Liver (tissue), 9 donors: ENCODE measurements around the gene ZAP70. TPM values are rescaled to one million over a fixed set of nuclear protein-coding genes. Genes with fewer than 3 reads are reported as not detected.

Experiments
- DNase-seq: peaks from one replicate; pipeline ENCODE4 v3.0.0-alpha.2; 2017; ENCODE audit warnings: low spot score
- H3K27ac ChIP-seq, 2 donors: one replicate each; pipeline ENCODE4 v1.7.0; 2013; ENCODE audit warnings: inconsistent platforms in 2 of 2, low read length in 2 of 2, control low read depth in 1 of 2, low read depth in 1 of 2, mild to moderate bottlenecking in 1 of 2
- H3K27me3 ChIP-seq, 4 donors: one replicate each; pipeline versions ENCODE4 v1.6.1 to v1.7.0; 2013; ENCODE audit warnings: low read length in 3 of 4, inconsistent platforms in 1 of 4, mild to moderate bottlenecking in 1 of 4, moderate library complexity in 1 of 4; ENCODE audit not compliant: control insufficient read depth in 4 of 4, insufficient read depth in 4 of 4
- H3K36me3 ChIP-seq, 4 donors: one replicate each; pipeline versions ENCODE4 v1.6.1 to v1.7.0; 2013; ENCODE audit warnings: low read length in 3 of 4, mild to moderate bottlenecking in 3 of 4, low read depth in 1 of 4, moderate library complexity in 1 of 4; ENCODE audit not compliant: control insufficient read depth in 4 of 4, insufficient read depth in 3 of 4
- H3K4me1 ChIP-seq, 4 donors: one replicate each; pipeline versions ENCODE4 v1.6.1 to v1.7.0; 2013; ENCODE audit warnings: low read length in 3 of 4, mild to moderate bottlenecking in 3 of 4, moderate library complexity in 1 of 4; ENCODE audit not compliant: control insufficient read depth in 4 of 4, insufficient read depth in 4 of 4
- H3K4me3 ChIP-seq, 3 donors: one replicate each; pipeline versions ENCODE4 v1.6.1 to v1.7.0; 2013; ENCODE audit warnings: low read length in 3 of 3, control low read depth in 1 of 3, low read depth in 1 of 3, mild to moderate bottlenecking in 1 of 3
- H3K9ac ChIP-seq, 2 donors: one replicate each; pipeline ENCODE4 v1.7.0; 2013; ENCODE audit warnings: low read length in 2 of 2, mild to moderate bottlenecking in 2 of 2, moderate library complexity in 2 of 2, control low read depth in 1 of 2, low read depth in 1 of 2
- H3K9me3 ChIP-seq, 4 donors: one replicate each; pipeline versions ENCODE4 v1.6.1 to v1.7.0; 2013; ENCODE audit warnings: low read length in 3 of 4; ENCODE audit not compliant: control insufficient read depth in 4 of 4
- ATF3 ChIP-seq: IDR thresholded peaks from 2 replicates; pipeline ENCODE4 v1.6.1; 2016; ENCODE audit warnings: antibody characterized with exemption
- CTCF ChIP-seq: fragments of 150-350 bp; IDR thresholded peaks from 2 replicates; pipeline ENCODE4 v1.5.1; 2017; ENCODE audit warnings: improper control_type of control experiment, low read depth, low read length; ENCODE audit not compliant: missing input control
- EGR1 ChIP-seq, 2 donors: IDR thresholded peaks; 2 replicates each; pipeline ENCODE4 v1.6.1; 2016 to 2018; ENCODE audit warnings: antibody characterized with exemption in 2 of 2, low read depth in 2 of 2
- FOXA1 ChIP-seq: IDR thresholded peaks from 2 replicates; pipeline ENCODE4 v1.6.1; 2016; ENCODE audit warnings: antibody characterized with exemption
- FOXA2 ChIP-seq: IDR thresholded peaks from 2 replicates; pipeline ENCODE4 v1.6.1; 2016; ENCODE audit warnings: antibody characterized with exemption
- GABPA ChIP-seq, 2 donors: IDR thresholded peaks in 1 of 2; conservative IDR thresholded peaks in 1 of 2; 2 replicates each; pipeline ENCODE4 v1.6.1; 2016; ENCODE audit warnings: antibody characterized with exemption in 2 of 2, mild to moderate bottlenecking in 1 of 2, moderate library complexity in 1 of 2
- HNF4A ChIP-seq, 2 donors: conservative IDR thresholded peaks; 2 replicates each; pipeline ENCODE4 v1.6.1; 2016; ENCODE audit warnings: antibody characterized with exemption in 2 of 2, mild to moderate bottlenecking in 2 of 2
- HNF4G ChIP-seq: IDR thresholded peaks from 2 replicates; pipeline ENCODE4 v1.6.1; 2016; ENCODE audit warnings: antibody characterized with exemption
- JUND ChIP-seq, 2 donors: IDR thresholded peaks; 2 replicates each; pipeline ENCODE4 v1.6.1; 2016; ENCODE audit warnings: antibody characterized with exemption in 2 of 2
- MAX ChIP-seq: IDR thresholded peaks from 2 replicates; pipeline ENCODE4 v1.6.1; 2016; ENCODE audit warnings: antibody characterized with exemption
- NR2F2 ChIP-seq: IDR thresholded peaks from 2 replicates; pipeline ENCODE4 v1.6.1; 2016; ENCODE audit warnings: antibody characterized with exemption
- RAD21 ChIP-seq, 2 donors: IDR thresholded peaks; 2 replicates each; pipeline ENCODE4 v1.6.1; 2016; ENCODE audit warnings: antibody characterized with exemption in 2 of 2, mild to moderate bottlenecking in 2 of 2
- REST ChIP-seq: IDR thresholded peaks from 2 replicates; pipeline ENCODE4 v1.6.1; 2016; ENCODE audit warnings: antibody characterized with exemption, mild to moderate bottlenecking
- TAF1 ChIP-seq: conservative IDR thresholded peaks from 2 replicates; pipeline ENCODE4 v1.6.1; 2016; ENCODE audit warnings: antibody characterized with exemption, mild to moderate bottlenecking
- ZBTB33 ChIP-seq: IDR thresholded peaks from 2 replicates; pipeline ENCODE4 v1.6.1; 2016; ENCODE audit warnings: antibody characterized with exemption
- WGBS: extraction: QIAGEN DNeasy Blood & Tissue Kit; methylation state at CpG from one replicate; pipeline ENCODE4 v1.1.7; 2013; 5-methylcytosine and 5-hydroxymethylcytosine counted together
- polyA plus RNA-seq, 2 donors: library from polyadenylated mRNA; stranded (reverse) in 1 of 2; unstranded in 1 of 2; fragments of 200-250 nt in 1 of 2; fragments of >200 nt in 1 of 2; fragmentation: Nextera tagmentation in 1 of 2; extraction: Ambion mirVana in 1 of 2; gene quantifications; one replicate each; pipeline versions ENCODE4 v1.2.1 to v1.2.3, GENCODE V29; 2013 to 2015
- total RNA-seq, 2 donors: library from RNA; depleted of rRNA; stranded (reverse); fragments of >200 nt; gene quantifications; one replicate each; pipeline ENCODE4 v1.2.3, GENCODE V29; 2014
- donor health status: healthy.
- donor health status: healthy.
- donor health status: healthy.
- donor health status: healthy.
- donor health status: healthy.

ZAP70 gene
- total and polyA plus RNA-seq, 4 donors, result 1.2 to 4.9 (median 1.4) TPM

GRCh38 chr2:97698530-97698929 is 14.8 kb upstream of the ZAP70 start:
- Histone ChIP-seq H3K4me3 (no peak overlapping the region), H3K4me1 (peaks cover 0 to 5% (median 0%) of the 10 kb centered on the region in 4 donors), H3K27ac (no peak overlapping the region), H3K36me3 (no peaks in the 10 kb centered on the region), H3K9ac (no peak overlapping the region), H3K9me3 (no peaks in the 10 kb centered on the region), H3K27me3 (no peaks in the 10 kb centered on the region)
- TF ChIP-seq HNF4A (conservative IDR thresholded peaks at IDR 0.05) (no peak), REST (no peak), GABPA (IDR thresholded peaks at IDR 0.05 in 1 of 2, conservative IDR thresholded peaks at IDR 0.05 in 1 of 2) (no peak), ATF3 (no peak), ZBTB33 (no peak), TAF1 (no peak), FOXA2 (no peak), FOXA1 (no peak), JUND (IDR thresholded peaks at IDR 0.05) (no peak), MAX (no peak), HNF4G (no peak), NR2F2 (no peak), EGR1 (IDR thresholded peaks at IDR 0.05; ENCODE audit: low read depth in 2 of 2) (no peak)
- WGBS, result 89% methylated on average over 4 of the region's 4 CpGs
- no peak for DNase-seq

- Histone ChIP-seq H3K9ac (no peak overlapping the region), H3K9me3 (no peaks in the 10 kb centered on the region), H3K27ac (no peak overlapping the region), H3K27me3 (no peaks in the 10 kb centered on the region), H3K4me3 (no peak overlapping the region), H3K36me3 (no peaks in the 10 kb centered on the region), H3K4me1 (peaks cover 0 to 5% (median 0%) of the 10 kb centered on the region in 4 donors)
- TF ChIP-seq ATF3, result no peak
- TF ChIP-seq CTCF, result peak; percentile 48
- no peak for TF ChIP-seq GABPA (IDR thresholded peaks at IDR 0.05 in 1 of 2, conservative IDR thresholded peaks at IDR 0.05 in 1 of 2)
- no peak for TF ChIP-seq ZBTB33
- TF ChIP-seq HNF4A (conservative IDR thresholded peaks at IDR 0.05), result no peak
- TF ChIP-seq RAD21 (IDR thresholded peaks at IDR 0.05), result peak; percentile 62 to 77
- no peak for TF ChIP-seq EGR1 (IDR thresholded peaks at IDR 0.05; ENCODE audit: low read depth in 2 of 2)
- whole genome bisulfite sequencing, result 63% methylated on average over 11 of the region's 11 CpGs
- peak; percentile 61 for DNase-seq
Observed at GRCh38 chr2:97699765-97700444, 13.5 kb upstream of the ZAP70 start.
